Fibroblast of mammary gland (primary cell): Measurements from ENCODE around the gene CYFIP1.

ENCODE experiments used
- DNase-seq: peaks from one replicate; pipeline ENCODE4 v3.0.0-alpha.2; 2010; ENCODE audit warnings: low read depth
- H3K4me3 ChIP-seq: 2 replicates; pipeline ENCODE4 v1.5.1; 2011; ENCODE audit warnings: low read depth, mild to moderate bottlenecking, low read length, moderate library complexity; ENCODE audit not compliant: control insufficient read depth
- CTCF ChIP-seq: conservative IDR thresholded peaks from 2 replicates; pipeline ENCODE4 v1.5.1; 2011; ENCODE audit warnings: low read depth, low read length, inconsistent platforms; ENCODE audit not compliant: control insufficient read depth, insufficient read depth

The CYFIP1 gene

DNA sequence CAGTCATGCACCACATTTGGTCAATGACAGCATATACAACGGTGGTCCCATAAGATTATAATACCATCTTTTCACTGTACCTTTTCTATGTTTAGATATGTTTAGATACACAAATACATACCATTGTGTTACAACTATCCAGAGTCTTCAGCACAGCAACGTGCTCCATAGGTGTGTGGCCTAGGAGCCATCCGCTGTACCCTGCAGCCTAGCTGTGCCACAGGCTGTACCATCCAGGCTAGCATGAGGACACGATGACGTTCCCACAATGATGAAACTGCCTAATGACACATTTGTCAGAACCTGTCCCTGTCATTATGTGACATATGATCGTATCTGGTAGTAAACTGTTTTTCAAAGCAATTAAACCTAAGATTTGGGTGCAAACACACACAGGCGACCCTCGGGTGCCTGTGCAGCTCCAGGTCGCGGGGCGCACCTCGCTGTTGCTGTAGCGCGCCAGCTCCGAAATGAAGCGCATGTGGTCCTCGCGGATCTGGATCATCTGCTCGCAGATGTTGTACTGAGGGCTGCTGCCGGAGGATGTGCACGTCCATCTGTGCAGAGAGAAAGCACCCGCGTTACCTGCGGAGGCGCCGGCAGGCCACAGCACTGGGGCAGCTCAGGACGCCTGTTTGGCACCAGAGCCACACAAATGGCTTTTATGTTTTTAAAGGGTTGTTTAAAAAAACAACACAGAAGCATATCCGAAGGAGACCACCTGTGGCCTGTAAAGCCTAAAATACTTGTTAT, 48.2 kb downstream of the CYFIP1 start:
- no peak overlapping the region for H3K4me3 ChIP-seq
- no peak for DNase-seq
- TF ChIP-seq CTCF = no peak

DNA sequence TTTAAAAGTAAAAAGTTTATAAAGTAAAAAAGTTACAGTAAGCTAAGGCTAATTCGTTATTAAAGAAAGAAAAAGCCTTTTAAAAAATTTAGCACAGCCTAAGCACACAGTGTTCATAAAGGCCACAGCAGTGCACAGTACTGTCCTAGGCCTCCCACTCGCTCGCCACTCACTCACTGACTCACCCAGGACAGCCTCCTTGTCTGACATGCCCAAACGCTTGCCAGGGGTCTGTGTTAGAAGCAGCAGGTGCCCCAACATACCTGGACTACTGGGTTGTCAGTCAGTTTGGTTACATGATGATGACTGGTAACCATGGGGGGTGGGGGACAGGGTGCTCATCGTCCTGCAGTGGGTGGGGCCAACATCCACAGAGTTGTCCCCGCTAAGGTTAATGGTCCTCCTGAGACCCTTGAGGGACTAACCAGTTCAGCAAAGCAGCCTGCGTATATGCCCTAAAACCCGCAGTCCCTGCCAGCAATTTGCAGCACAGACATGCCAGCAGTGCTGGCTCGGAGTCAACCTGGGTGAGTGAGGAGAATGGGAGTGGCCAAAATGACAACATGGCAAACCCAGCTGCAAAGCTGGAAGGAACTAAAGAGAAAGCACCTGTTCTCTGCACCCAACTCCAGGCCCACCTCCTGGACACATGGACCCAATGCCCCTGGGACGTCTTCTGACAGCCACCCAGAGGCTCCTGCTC, 49.2 kb downstream of the CYFIP1 start:
- H3K4me3 ChIP-seq = no peak overlapping the region
- TF ChIP-seq CTCF = no peak
- peak; percentile 73 for DNase-seq

DNA sequence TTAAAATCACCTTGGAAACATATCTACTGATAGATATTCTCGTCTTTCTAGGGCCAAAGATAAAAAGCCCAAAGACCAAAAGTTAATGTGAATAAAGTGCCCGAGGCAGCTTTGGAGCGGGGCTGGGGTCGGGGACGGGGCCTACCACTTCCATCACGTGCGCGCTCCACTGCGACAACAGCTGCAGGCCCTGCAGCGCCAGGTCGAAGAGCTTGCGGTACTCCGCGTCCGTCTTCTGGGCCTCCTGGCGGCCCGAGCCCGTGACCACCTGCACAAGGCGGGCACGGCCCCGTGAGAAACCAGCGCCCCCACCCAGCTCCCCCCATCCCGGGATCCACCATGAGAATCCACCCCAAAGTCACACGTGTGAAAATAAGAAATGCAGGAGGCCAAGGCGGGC, 52.4 kb downstream of the CYFIP1 start:
- H3K4me3 ChIP-seq = no peak overlapping the region
- TF ChIP-seq CTCF = no peak
- DNase-seq = no peak

DNA sequence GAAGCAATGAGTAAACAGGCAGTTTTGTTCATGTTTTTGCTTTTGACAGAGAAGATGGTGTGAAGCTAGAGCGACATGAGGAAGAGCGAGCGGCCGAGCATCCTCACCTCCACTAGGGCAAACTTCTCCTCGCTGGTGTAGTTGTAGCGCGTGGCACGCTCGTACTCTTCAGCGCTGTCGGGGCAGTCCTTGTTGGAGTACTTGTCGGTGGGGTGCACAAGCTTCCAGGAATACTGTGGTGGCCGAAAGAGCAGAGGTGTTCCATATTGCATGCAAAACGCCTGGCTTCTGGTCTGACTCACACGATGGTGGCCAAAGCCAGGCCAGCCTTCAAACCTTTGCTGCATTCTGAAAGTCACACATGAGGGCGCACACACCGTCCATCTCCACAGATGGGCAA, 54.3 kb downstream of the CYFIP1 start:
- no peak for TF ChIP-seq CTCF
- no peak overlapping the region for H3K4me3 ChIP-seq
- DNase-seq = no peak

GRCh38 chr15:22922003-22922402, 58.2 kb downstream of the CYFIP1 start:
- TF ChIP-seq CTCF = no peak
- H3K4me3 ChIP-seq = no peak overlapping the region
- DNase-seq = no peak

DNA sequence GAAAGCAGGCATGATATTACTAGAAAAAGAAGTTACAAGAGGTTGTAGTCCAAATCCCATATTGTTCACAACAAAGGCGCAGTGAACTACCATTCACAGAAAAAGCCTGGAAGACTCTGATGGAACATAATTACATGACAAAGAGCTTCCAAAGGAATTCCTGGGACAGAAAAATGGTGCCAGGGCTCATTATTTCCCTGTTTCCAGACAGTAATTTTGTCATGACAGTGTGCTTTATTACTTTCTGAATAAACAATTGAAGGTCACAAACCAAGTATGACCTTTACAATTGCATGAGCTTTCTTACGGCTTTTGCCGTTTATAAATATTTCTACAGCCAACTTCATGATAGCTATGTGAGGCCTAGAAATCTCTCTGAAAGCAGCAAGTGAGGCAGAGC, 61.0 kb downstream of the CYFIP1 start:
- no peak overlapping the region for H3K4me3 ChIP-seq
- TF ChIP-seq CTCF = no peak
- no peak for DNase-seq
